ENCODE measurements around the gene FOXR1. TPM values are rescaled to one million over a fixed set of nuclear protein-coding genes. Genes with fewer than 3 reads are reported as not detected.
A peak's percentile ranks its signal among the peaks of the same experiment; 100 is the strongest.
"Not testable (repeated sequence)": the region's sequence is repeated elsewhere in the genome, so short reads cannot be mapped to it uniquely, and the experiment has no call there.

FOXR1 gene
- total RNA-seq, 2 donors from 2014 or later: not detected

- no peak for ATAC-seq
- DNase-seq: no peak
- intact Hi-C loops (cut with DNase I): no loop called here
Measured at GRCh38 chr11:118938491-118939403, 32.8 kb upstream of the FOXR1 start.

GRCh38 chr11:118939404-118939915, 32.1 kb upstream of the FOXR1 start:
- DNase-seq (no peak), ATAC-seq (no peak)
- intact Hi-C loops (cut with DNase I): no loop called here

DNA sequence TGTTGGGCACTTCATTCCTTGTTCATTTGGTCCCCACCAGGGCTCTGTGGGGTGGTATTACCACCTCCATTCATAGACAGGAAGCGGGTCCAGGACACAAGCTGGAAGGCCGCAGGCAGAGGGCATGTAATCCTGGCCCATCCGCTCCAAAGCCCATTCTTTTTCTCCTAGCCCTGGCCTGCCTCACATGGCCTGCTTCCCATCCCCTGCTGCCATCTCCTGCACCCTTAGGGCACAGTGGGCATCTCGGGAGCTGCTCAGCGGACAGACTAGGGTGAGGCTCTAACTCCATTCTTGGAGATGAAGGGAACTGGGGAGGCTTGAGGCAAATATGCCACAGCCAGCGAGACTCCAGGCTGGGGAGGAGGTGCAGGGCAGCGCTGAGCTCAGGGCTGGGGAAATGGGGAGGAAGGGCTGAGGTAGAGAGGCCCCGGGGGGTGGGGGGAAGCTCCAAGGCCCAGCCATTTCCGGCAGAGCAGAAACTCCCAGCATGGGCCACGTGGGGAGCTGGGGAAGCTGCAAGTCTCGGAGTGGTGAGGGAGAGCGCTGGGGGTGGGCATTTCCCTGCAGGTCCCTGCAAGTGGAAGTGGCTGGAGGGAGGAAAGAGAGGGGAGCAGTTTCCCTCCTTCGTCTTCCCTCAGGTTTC, 31.5 kb upstream of the FOXR1 start:
- intact Hi-C loops (cut with DNase I): loop anchor here in 1 of 2 donors (5.0 kb wide), 1 partner anchor 38 kb away; no protein-coding TSS in a partner anchor
- DNase-seq (no peak), ATAC-seq (peak; percentile 43 to 56)

- intact Hi-C loops (cut with DNase I): no loop called here
- ATAC-seq (no peak), DNase-seq (no peak)
Measured at GRCh38 chr11:118947091-118947490, 24.5 kb upstream of the FOXR1 start.

- DNase-seq (no peak), ATAC-seq (no peak)
- intact Hi-C loops (cut with DNase I): no loop called here
Measured at GRCh38 chr11:118948000-118948399, 23.6 kb upstream of the FOXR1 start.

DNA sequence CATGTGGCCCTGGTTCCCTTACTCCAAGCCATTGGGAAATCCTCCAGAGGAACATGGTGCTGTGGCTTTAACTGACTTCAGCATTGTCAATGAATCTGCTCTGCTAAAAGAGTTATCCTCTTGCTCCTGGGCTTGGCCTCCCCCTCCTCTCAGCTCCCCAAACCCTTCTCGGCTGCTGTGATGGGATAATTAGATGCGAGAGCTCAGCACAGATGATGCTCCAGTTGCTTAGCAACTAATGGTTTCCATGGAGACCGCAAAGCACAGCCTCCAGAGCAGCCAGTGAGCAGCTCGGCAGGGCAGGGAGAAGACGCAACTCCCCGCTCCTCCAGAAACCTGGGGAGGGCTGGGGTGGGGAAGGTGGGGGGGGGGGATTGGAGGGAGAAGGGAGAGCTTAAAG, 18.3 kb upstream of the FOXR1 start:
- DNase-seq: no peak
- no peak for ATAC-seq
- intact Hi-C loops (cut with DNase I): loop anchor here in 1 of 2 donors (10.0 kb wide), 1 partner anchor 258 kb away; no protein-coding TSS in a partner anchor

GRCh38 chr11:118953976-118954375, 17.6 kb upstream of the FOXR1 start:
- ATAC-seq, DNase-seq: not testable (repeated sequence)
- intact Hi-C loops (cut with DNase I): loop anchor here in 1 of 2 donors (10.0 kb wide), 1 partner anchor 259 kb away; no protein-coding TSS in a partner anchor

DNA sequence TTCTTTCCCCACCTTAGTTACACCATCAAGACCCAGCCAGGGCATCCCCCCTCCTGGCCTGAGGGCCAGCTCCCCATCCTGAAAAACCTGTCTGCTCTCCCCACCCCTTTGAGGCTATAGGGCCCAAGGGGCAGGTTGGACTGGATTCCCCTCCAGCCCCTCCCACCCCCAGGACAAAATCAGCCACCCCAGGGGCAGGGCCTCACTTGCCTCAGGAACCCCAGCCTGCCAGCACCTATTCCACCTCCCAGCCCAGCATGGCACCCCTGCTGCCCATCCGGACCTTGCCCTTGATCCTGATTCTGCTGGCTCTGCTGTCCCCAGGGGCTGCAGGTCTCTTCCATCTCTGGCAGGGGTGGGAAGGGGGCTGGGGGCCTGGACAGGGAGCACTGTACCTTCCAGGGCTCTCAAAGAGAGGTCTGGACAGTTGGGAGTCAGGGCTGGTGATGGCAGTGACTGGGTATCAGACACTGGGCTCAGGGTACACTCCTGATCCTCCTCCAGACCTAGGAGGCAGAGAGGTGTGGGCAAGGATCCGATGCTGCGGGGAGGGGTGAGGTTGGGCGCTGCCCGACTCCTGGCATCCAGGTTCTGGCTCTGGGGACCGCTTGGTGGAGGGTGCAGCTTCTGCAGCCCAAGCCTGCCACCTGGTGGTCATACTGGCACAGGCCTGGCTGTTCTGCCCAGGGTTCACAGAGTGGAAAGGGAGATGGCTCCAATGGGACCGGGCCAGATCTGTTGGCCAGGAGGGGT, 15.3 kb upstream of the FOXR1 start, which contains the start of gene UPK2:
Gene UPK2, plus strand, starts transcription at position 205 of the 753 bp plus-strand sequence. Its CDS starts 53 bp downstream, at position 258.
- ATAC-seq (peak; percentile 97 to 99), DNase-seq (peak; percentile 91)
- intact Hi-C loops (cut with DNase I): loop anchor here (2.0 to 10.0 kb wide), 3 partner anchors 49 to 265 kb away; no protein-coding TSS in a partner anchor

- DNase-seq: no peak
- ATAC-seq: peak in 1 of 2 donors; percentile 6
- intact Hi-C loops (cut with DNase I): loop anchor here (2.0 to 10.0 kb wide), 3 partner anchors 50 to 266 kb away; no protein-coding TSS in a partner anchor
Measured at GRCh38 chr11:118956847-118957469, 14.6 kb upstream of the FOXR1 start.

DNA sequence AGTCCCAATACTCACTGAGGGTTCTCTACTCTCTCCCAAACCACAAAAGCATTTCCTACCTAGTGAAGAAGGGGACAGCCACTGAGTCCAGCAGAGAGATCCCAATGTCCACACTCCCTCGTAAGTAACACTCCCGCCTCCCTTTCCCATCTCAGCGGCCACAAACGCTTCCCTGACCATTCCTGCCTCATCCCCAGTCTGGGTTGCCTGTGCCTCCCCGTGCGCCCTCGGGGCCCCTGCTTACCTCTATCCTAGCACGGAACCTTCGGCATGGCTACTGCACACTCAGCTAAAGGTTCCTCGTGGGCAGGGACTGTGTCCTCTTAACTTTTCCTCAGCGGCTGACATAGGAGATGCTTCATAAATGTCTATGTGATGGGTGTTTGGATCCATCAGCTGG, 14.0 kb upstream of the FOXR1 start:
- no peak for DNase-seq
- intact Hi-C loops (cut with DNase I): loop anchor here (2.0 to 10.0 kb wide), 3 partner anchors 51 to 267 kb away; no protein-coding TSS in a partner anchor
- no peak for ATAC-seq

DNA sequence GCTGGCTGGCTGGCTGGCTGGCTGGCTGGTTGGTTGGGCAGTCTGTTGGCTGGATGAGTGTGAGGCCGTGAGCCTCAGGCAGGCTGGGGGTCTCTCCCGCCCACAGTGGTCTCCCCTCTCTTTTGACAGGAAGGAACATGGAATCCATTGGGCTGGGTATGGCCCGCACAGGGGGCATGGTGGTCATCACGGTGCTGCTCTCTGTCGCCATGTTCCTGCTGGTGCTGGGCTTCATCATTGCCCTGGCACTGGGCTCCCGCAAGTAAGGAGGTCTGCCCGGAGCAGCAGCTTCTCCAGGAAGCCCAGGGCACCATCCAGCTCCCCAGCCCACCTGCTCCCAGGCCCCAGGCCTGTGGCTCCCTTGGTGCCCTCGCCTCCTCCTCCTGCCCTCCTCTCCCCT, 13.6 kb upstream of the FOXR1 start:
- intact Hi-C loops (cut with DNase I): loop anchor here (2.0 to 10.0 kb wide), 3 partner anchors 51 to 267 kb away; no protein-coding TSS in a partner anchor
- DNase-seq (no peak), ATAC-seq (no peak)

GRCh38 chr11:118958577-118958976, 13.0 kb upstream of the FOXR1 start:
- intact Hi-C loops (cut with DNase I): loop anchor here in 1 of 2 donors (10.0 kb wide), 1 partner anchor 264 kb away; no protein-coding TSS in a partner anchor
- no peak for DNase-seq

DNA sequence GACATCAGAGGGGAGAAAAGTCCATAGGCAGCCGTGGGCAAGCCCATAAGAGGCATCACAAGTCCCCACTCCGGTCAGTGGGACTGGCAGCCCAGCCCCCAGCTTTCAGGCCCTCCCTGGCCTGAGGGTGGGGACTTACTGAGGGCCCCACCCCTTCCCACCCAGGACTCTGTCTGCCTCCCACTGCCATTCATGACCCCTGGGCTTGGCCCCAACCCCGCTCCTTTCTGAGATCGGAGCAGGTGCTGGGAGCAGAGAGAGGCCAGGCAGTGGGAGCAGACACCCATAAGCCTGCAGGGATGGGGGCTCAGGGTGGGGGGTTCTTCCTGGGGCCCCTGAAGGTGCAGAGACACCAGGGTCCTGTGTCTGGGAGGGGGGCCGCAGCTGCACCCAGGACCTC, 10.4 kb upstream of the FOXR1 start:
- DNase-seq (no peak), ATAC-seq (no peak)
- intact Hi-C loops (cut with DNase I): no loop called here

More at GRCh38 chr11:118958577-118958976, 13.0 kb upstream of the FOXR1 start:
- no peak for ATAC-seq

DNA sequence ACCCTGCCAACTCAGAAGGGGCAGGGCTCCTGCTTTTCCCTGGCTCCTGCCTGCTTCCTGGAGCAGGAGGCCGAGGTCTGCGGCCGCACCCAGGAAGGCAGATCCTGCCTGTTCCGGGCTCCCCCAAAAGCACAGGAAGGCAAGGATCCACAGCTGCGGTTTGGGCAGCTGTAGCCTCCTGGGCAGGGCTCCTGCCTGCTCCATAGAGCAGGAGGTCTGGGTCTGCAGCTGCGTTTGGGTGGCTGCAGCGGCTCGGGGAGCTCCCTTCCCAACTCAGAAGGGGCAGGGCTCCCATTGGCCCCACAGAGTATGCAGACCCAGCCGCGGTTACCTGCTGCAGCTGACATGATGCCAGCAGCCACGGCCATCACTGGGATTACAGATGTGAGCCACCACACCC, 10.0 kb upstream of the FOXR1 start:
- intact Hi-C loops (cut with DNase I): no loop called here
- no peak for ATAC-seq
- no peak for DNase-seq

DNA sequence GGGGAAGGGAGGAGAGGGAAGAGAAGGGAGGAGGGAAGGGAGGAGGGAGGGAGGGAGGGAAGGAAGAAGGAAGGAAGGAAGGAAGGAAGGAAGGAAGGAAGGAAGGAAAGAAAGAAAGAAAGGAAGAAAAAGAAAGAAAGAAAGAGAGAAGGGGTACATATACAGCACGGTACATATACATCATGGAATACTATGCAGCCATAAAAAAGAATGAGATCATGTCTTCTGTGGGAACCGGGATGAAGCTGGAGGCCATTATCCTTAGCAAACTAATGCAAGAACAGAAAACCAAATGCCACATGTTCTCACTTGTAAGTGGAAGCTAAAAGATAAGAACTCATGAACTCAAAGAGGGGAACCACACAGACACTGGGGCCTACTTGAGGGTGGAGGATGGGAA, 2.1 kb upstream of the FOXR1 start:
- DNase-seq; ATAC-seq; intact Hi-C loops (cut with DNase I): not testable (repeated sequence)

DNA sequence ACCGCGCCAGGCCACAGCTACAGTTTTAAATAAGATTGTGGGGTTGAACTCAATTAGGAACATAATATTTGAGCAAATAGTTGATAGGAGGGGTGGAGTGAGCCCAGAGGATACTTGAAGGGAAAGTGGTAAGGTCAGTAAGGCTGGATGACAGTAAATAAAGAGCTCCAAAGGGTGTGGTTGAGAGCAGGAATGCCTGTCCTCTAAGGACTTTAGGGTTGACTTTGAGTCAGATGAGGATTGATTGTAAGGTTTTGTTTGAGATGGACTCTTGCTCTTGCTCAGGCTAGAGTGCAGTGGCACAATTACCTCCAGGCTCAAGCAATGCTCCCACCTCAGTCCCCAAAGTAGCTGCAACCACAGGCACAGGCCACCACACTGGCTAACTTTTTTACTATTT, 2.4 kb downstream of the FOXR1 start:
- intact Hi-C loops (cut with DNase I): no loop called here
- DNase-seq (no peak), ATAC-seq (no peak)

- DNase-seq (no peak), ATAC-seq (peak in 1 of 2 donors; percentile 33)
- intact Hi-C loops (cut with DNase I): no loop called here
Measured at GRCh38 chr11:118975771-118976709, 4.5 kb downstream of the FOXR1 start.

Data from left cardiac atrium (tissue), 4 donors.